Smooth muscle cell (in vitro differentiated cells): Measurements from ENCODE around the gene GGT6. TPM values are rescaled to one million over a fixed set of nuclear protein-coding genes. Genes with fewer than 3 reads are reported as not detected.
A peak's percentile ranks its signal among the peaks of the same experiment; 100 is the strongest.
"Not testable (repeated sequence)": the region's sequence is repeated elsewhere in the genome, so short reads cannot be mapped to it uniquely, and the experiment has no call there.

Experiments
- DNase-seq: peaks from one replicate; lab custom pipeline; 2025; ENCODE audit not compliant: unreplicated experiment; lab: John Stamatoyannopoulos, UW
- H2AFZ ChIP-seq: fragments of 200-600 bp; sonication (generic); 2 replicates; pipeline ENCODE4 v1.6.0; 2016; ENCODE audit warnings: antibody characterized with exemption, low read depth, mild to moderate bottlenecking
- H3F3A ChIP-seq: fragments of 200-600 bp; sonication (generic); 2 replicates; pipeline ENCODE4 v1.6.0; 2017; ENCODE audit warnings: antibody characterized with exemption, low read depth
- H3K27ac ChIP-seq: fragments of 200-600 bp; sonication (generic); 2 replicates; pipeline ENCODE4 v1.5.1; 2016; ENCODE audit warnings: low read depth, mild to moderate bottlenecking
- H3K27me3 ChIP-seq: fragments of 200-600 bp; sonication (generic); 2 replicates; pipeline ENCODE4 v1.6.1; 2016; ENCODE audit warnings: low read depth, mild to moderate bottlenecking
- H3K36me3 ChIP-seq: fragments of 200-600 bp; sonication (generic); 2 replicates; pipeline ENCODE4 v1.5.1; 2016; ENCODE audit warnings: low read depth
- H3K4me1 ChIP-seq: fragments of 200-600 bp; sonication (generic); 2 replicates; pipeline ENCODE4 v1.5.1; 2016; ENCODE audit warnings: low read depth
- H3K4me2 ChIP-seq: fragments of 200-600 bp; sonication (generic); 2 replicates; pipeline ENCODE4 v1.6.0; 2016; ENCODE audit warnings: mild to moderate bottlenecking
- H3K4me3 ChIP-seq: fragments of 200-600 bp; sonication (generic); 2 replicates; pipeline ENCODE4 v1.5.1; 2016; ENCODE audit warnings: mild to moderate bottlenecking
- H3K79me2 ChIP-seq: fragments of 200-600 bp; sonication (generic); 2 replicates; pipeline ENCODE4 v1.6.0; 2016; ENCODE audit warnings: low read depth, mild to moderate bottlenecking
- H3K9ac ChIP-seq: fragments of 200-600 bp; sonication (generic); 2 replicates; pipeline ENCODE4 v1.6.0; 2016; ENCODE audit warnings: low read depth
- H3K9me3 ChIP-seq: fragments of 200-600 bp; sonication (generic); replicated peaks from 2 replicates; pipeline ENCODE4 v1.5.1; 2016; ENCODE audit warnings: low read depth
- H4K20me1 ChIP-seq: fragments of 200-600 bp; sonication (generic); 2 replicates; pipeline ENCODE4 v1.6.0; 2016; ENCODE audit warnings: low read depth
- CTCF ChIP-seq: fragments of 200-600 bp; sonication (generic); IDR thresholded peaks from 2 replicates; pipeline ENCODE4 v1.5.1; 2017; ENCODE audit warnings: borderline replicate concordance, mild to moderate bottlenecking, antibody characterized with exemption; ENCODE audit not compliant: insufficient read depth, poor library complexity, severe bottlenecking
- WGBS: methylation state at CpG from one replicate; pipeline ENCODE4 v1.1.7; 2016; ENCODE audit warnings: low lambda C conversion rate; 5-methylcytosine and 5-hydroxymethylcytosine counted together
- polyA plus RNA-seq: library from polyadenylated mRNA; unstranded; fragments of >200 nt; fragmentation: Nextera tagmentation; extraction: Ambion mirVana; gene quantifications from 2 replicates; pipeline ENCODE4 v1.2.1, GENCODE V29; 2016
- total RNA-seq: library from RNA; depleted of rRNA; stranded (reverse); fragments of >200 nt; gene quantifications from 2 replicates; pipeline ENCODE4 v1.2.3, GENCODE V29; 2014

The GGT6 gene
- total and polyA plus RNA-seq, 2 experiments from 2014 or later, result 0.27 TPM; not detected in 1

GRCh38 chr17:4607773-4608187 lies 47.4 kb upstream of the GGT6 start:
- no peaks in the 10 kb centered on the region for H3K27me3 ChIP-seq
- H3K27ac ChIP-seq, result peak overlapping the region; percentile 49
- no peak overlapping the region for H3K4me3 ChIP-seq
- no peak overlapping the region for H3K9ac ChIP-seq
- no peaks in the 10 kb centered on the region for H3K79me2 ChIP-seq
- no peak for DNase-seq
- peaks cover 16% of the 10 kb centered on the region for H3K4me1 ChIP-seq
- TF ChIP-seq CTCF, result no peak
- WGBS, result 29% methylated on average over 9 of the region's 9 CpGs
- H3K9me3 ChIP-seq, result no peaks in the 10 kb centered on the region
- no peaks in the 10 kb centered on the region for H4K20me1 ChIP-seq
- no peaks in the 10 kb centered on the region for H3K36me3 ChIP-seq
- H2AFZ ChIP-seq, result peak overlapping the region; percentile 69
- H3K4me2 ChIP-seq, result peak overlapping the region; percentile 58
- H3F3A ChIP-seq, result no peaks in the 10 kb centered on the region

GRCh38 chr17:4607261-4607741 lies 46.9 kb upstream of the GGT6 start:
- no peak for DNase-seq
- no peak for TF ChIP-seq CTCF
- no peaks in the 10 kb centered on the region for H3F3A ChIP-seq
- WGBS, result 85% methylated on average over 25 of the region's 25 CpGs
- H3K79me2 ChIP-seq, result no peaks in the 10 kb centered on the region
- no peaks in the 10 kb centered on the region for H3K36me3 ChIP-seq
- no peaks in the 10 kb centered on the region for H4K20me1 ChIP-seq
- H2AFZ ChIP-seq, result peak overlapping the region; percentile 69
- peaks cover 16% of the 10 kb centered on the region for H3K4me1 ChIP-seq
- peak overlapping the region; percentile 49 for H3K27ac ChIP-seq
- no peak overlapping the region for H3K9ac ChIP-seq
- no peaks in the 10 kb centered on the region for H3K9me3 ChIP-seq
- H3K4me3 ChIP-seq, result no peak overlapping the region
- H3K27me3 ChIP-seq, result no peaks in the 10 kb centered on the region
- peak overlapping the region; percentile 58 for H3K4me2 ChIP-seq

GRCh38 chr17:4605826-4606225 lies 45.4 kb upstream of the GGT6 start:
- H3F3A ChIP-seq, result peaks cover 5% of the 10 kb centered on the region
- no peak overlapping the region for H3K27ac ChIP-seq
- no peaks in the 10 kb centered on the region for H3K9me3 ChIP-seq
- no peaks in the 10 kb centered on the region for H4K20me1 ChIP-seq
- no peak overlapping the region for H3K4me2 ChIP-seq
- no peak overlapping the region for H3K9ac ChIP-seq
- H3K36me3 ChIP-seq, result no peaks in the 10 kb centered on the region
- no peak for TF ChIP-seq CTCF
- H3K79me2 ChIP-seq, result no peaks in the 10 kb centered on the region
- H3K4me1 ChIP-seq, result peaks cover 16% of the 10 kb centered on the region
- WGBS, result 55% methylated on average over 12 of the region's 12 CpGs
- H3K4me3 ChIP-seq, result no peak overlapping the region
- no peak for DNase-seq
- no peak overlapping the region for H2AFZ ChIP-seq
- no peaks in the 10 kb centered on the region for H3K27me3 ChIP-seq

GRCh38 chr17:4604736-4605135 lies 44.4 kb upstream of the GGT6 start:
- Histone ChIP-seq H3K27ac (peak overlapping the region; percentile 23), H3F3A (peaks cover 10% of the 10 kb centered on the region), H3K4me2 (peak overlapping the region; percentile 27), H3K4me1 (peaks cover 27% of the 10 kb centered on the region), H2AFZ (peak overlapping the region; percentile 71)
- not testable (repeated sequence) for H3K4me3 ChIP-seq, H3K9ac ChIP-seq, H3K9me3 ChIP-seq, DNase-seq, H3K36me3 ChIP-seq, H4K20me1 ChIP-seq, H3K27me3 ChIP-seq, H3K79me2 ChIP-seq
- 93% methylated on average over 11 of the region's 11 CpGs for WGBS
